Measurements from ENCODE around the gene PABPC1L.
"Not testable (repeated sequence)": the region's sequence is repeated elsewhere in the genome, so short reads cannot be mapped to it uniquely, and the experiment has no call there.

Gene PABPC1L

GRCh38 chr20:44909872-44910689 lies at the start of gene PABPC1L:
Gene PABPC1L (plus strand): TSS chr20:44910060. CDS start chr20:44910144, 84 bp downstream.
- peaks cover 7% of the 10 kb centered on the region for H3K36me3 ChIP-seq (ENCODE audit: control insufficient read depth, insufficient read depth, low read length)
- peak within 1 kb of the TSS; percentile 87 for H3K4me3 ChIP-seq (replicated peaks; ENCODE audit: low read depth, low read length)
- peak; percentile 87 for DNase-seq (ENCODE audit: extremely low read depth, insufficient read length)
- H3K27me3 ChIP-seq (replicated peaks; ENCODE audit: control insufficient read depth, insufficient read depth, low read length) = no peaks in the 10 kb centered on the region
- no peak for TF ChIP-seq CTCF (IDR thresholded peaks at IDR 0.05; ENCODE audit: insufficient read depth, low read length, poor library complexity, severe bottlenecking)

- no peak for DNase-seq (ENCODE audit: extremely low read depth, insufficient read length)
- H3K4me3 ChIP-seq (replicated peaks; ENCODE audit: low read depth, low read length) = no peak overlapping the region
- no peaks in the 10 kb centered on the region for H3K36me3 ChIP-seq (ENCODE audit: control insufficient read depth, insufficient read depth, low read length)
- TF ChIP-seq CTCF (IDR thresholded peaks at IDR 0.05; ENCODE audit: insufficient read depth, low read length, poor library complexity, severe bottlenecking) = no peak
- no peaks in the 10 kb centered on the region for H3K27me3 ChIP-seq (replicated peaks; ENCODE audit: control insufficient read depth, insufficient read depth, low read length)
These were observed 48.3 kb upstream of the PABPC1L start for GRCh38 chr20:44861531-44862006.

GRCh38 chr20:44862286-44862685 lies 47.6 kb upstream of the PABPC1L start:
- Histone ChIP-seq H3K36me3 (ENCODE audit: control insufficient read depth, insufficient read depth, low read length) (no peaks in the 10 kb centered on the region), H3K4me3 (replicated peaks; ENCODE audit: low read depth, low read length) (no peak overlapping the region), H3K27me3 (replicated peaks; ENCODE audit: control insufficient read depth, insufficient read depth, low read length) (no peaks in the 10 kb centered on the region)
- TF ChIP-seq CTCF (IDR thresholded peaks at IDR 0.05; ENCODE audit: insufficient read depth, low read length, poor library complexity, severe bottlenecking) = no peak
- no peak for DNase-seq (ENCODE audit: extremely low read depth, insufficient read length)

- DNase-seq (ENCODE audit: extremely low read depth, insufficient read length); H3K36me3 ChIP-seq (ENCODE audit: control insufficient read depth, insufficient read depth, low read length); H3K27me3 ChIP-seq (replicated peaks; ENCODE audit: control insufficient read depth, insufficient read depth, low read length); H3K4me3 ChIP-seq (replicated peaks; ENCODE audit: low read depth, low read length): not testable (repeated sequence)
These were observed 46.3 kb upstream of the PABPC1L start for GRCh38 chr20:44863365-44864084.

GRCh38 chr20:44864493-44864892 lies 45.4 kb upstream of the PABPC1L start:
- H3K4me3 ChIP-seq (replicated peaks; ENCODE audit: low read depth, low read length); DNase-seq (ENCODE audit: extremely low read depth, insufficient read length); H3K27me3 ChIP-seq (replicated peaks; ENCODE audit: control insufficient read depth, insufficient read depth, low read length); H3K36me3 ChIP-seq (ENCODE audit: control insufficient read depth, insufficient read depth, low read length): not testable (repeated sequence)

- Histone ChIP-seq H3K36me3 (ENCODE audit: control insufficient read depth, insufficient read depth, low read length) (no peaks in the 10 kb centered on the region), H3K27me3 (replicated peaks; ENCODE audit: control insufficient read depth, insufficient read depth, low read length) (no peaks in the 10 kb centered on the region; the same call in none of the 2 replicates), H3K4me3 (replicated peaks; ENCODE audit: low read depth, low read length) (no peak overlapping the region)
- TF ChIP-seq CTCF (IDR thresholded peaks at IDR 0.05; ENCODE audit: insufficient read depth, low read length, poor library complexity, severe bottlenecking) = no peak
- DNase-seq (ENCODE audit: extremely low read depth, insufficient read length) = no peak
These were observed 43.0 kb upstream of the PABPC1L start for GRCh38 chr20:44866703-44867335.

All from GM06990 (cell line).